GM12878 (cell line): Measurements from ENCODE around the gene KPTN. TPM values are rescaled to one million over a fixed set of nuclear protein-coding genes. Genes with fewer than 3 reads are reported as not detected.

ENCODE experiments used
- ASH2L ChIP-seq: fragments of 300-600, 200-600 bp; sonication (generic); IDR thresholded peaks from 2 replicates; pipeline ENCODE4 v1.6.1; 2017; ENCODE audit warnings: low read depth, mild to moderate bottlenecking, borderline replicate concordance
- BCLAF1 ChIP-seq: fragments of 450-650 bp; IDR thresholded peaks from 2 replicates; pipeline ENCODE4 v1.6.1; 2017; ENCODE audit warnings: antibody characterized with exemption, mild to moderate bottlenecking, moderate library complexity
- BMI1 ChIP-seq: fragments of 450-650 bp; IDR thresholded peaks from 2 replicates; pipeline ENCODE4 v1.6.1; 2016; ENCODE audit warnings: mild to moderate bottlenecking, moderate library complexity, borderline replicate concordance
- CBX3 ChIP-seq: fragments of 200-600 bp; sonication (generic); IDR thresholded peaks from 2 replicates; pipeline ENCODE4 v1.6.1; 2016; ENCODE audit warnings: low read depth, borderline replicate concordance
- CHD2 ChIP-seq: IDR thresholded peaks from 2 replicates; pipeline ENCODE4 v1.6.1; 2011; ENCODE audit warnings: low read depth, low read length, improper control_type of control experiment, borderline replicate concordance
- CREB1 ChIP-seq: IDR thresholded peaks from 2 replicates; pipeline ENCODE4 v1.6.1; 2012; ENCODE audit warnings: low read depth, mild to moderate bottlenecking, inconsistent platforms
- EGR1 ChIP-seq, 2 experiments: IDR thresholded peaks; 1 replicate in 1 of 2; 2 replicates in 1 of 2; pipeline ENCODE4 v1.6.1; 2011 to 2012; ENCODE audit warnings: low read depth in 2 of 2, low read length in 2 of 2, borderline replicate concordance in 1 of 2, mild to moderate bottlenecking in 1 of 2, moderate library complexity in 1 of 2
- IRF3 ChIP-seq: fragments of 450-650 bp; IDR thresholded peaks from 2 replicates; pipeline ENCODE4 v1.6.1; 2014; ENCODE audit warnings: mild to moderate bottlenecking
- KAT2A ChIP-seq: conservative IDR thresholded peaks from 2 replicates; pipeline ENCODE4 v1.6.1; 2011; ENCODE audit warnings: low read depth, low read length; ENCODE audit not compliant: control insufficient read depth
- MEF2B ChIP-seq: fragments of 450-650 bp; IDR thresholded peaks from 2 replicates; pipeline ENCODE4 v1.6.1; 2018; ENCODE audit warnings: mild to moderate bottlenecking, moderate library complexity; ENCODE audit not compliant: partially characterized antibody, poor library complexity, severe bottlenecking
- MTA2 ChIP-seq: fragments of 450-650 bp; IDR thresholded peaks from 2 replicates; pipeline ENCODE4 v1.6.1; 2016; ENCODE audit warnings: low read depth, mild to moderate bottlenecking, moderate library complexity
- POLR2AphosphoS2 ChIP-seq: IDR thresholded peaks from 2 replicates; pipeline ENCODE4 v1.6.1; 2011; ENCODE audit warnings: low read depth, mild to moderate bottlenecking, low read length, improper control_type of control experiment, moderate library complexity
- POU2F2 ChIP-seq: IDR thresholded peaks from 3 replicates; pipeline ENCODE4 v1.6.1; 2011; ENCODE audit warnings: low read depth, mild to moderate bottlenecking, low read length, borderline replicate concordance
- RAD21 ChIP-seq: IDR thresholded peaks from 2 replicates; pipeline ENCODE4 v1.6.1; 2011; ENCODE audit warnings: mild to moderate bottlenecking, low read depth, low read length, moderate library complexity; ENCODE audit not compliant: insufficient read depth
- RCOR1 ChIP-seq: conservative IDR thresholded peaks from 2 replicates; pipeline ENCODE4 v1.6.1; 2012; ENCODE audit warnings: low read depth, low read length, improper control_type of control experiment
- SMAD5 ChIP-seq: IDR thresholded peaks from 2 replicates; pipeline ENCODE4 v1.6.1; 2016; ENCODE audit warnings: antibody characterized with exemption, low read depth
- SPI1 ChIP-seq: IDR thresholded peaks from 2 replicates; pipeline ENCODE4 v1.6.1; 2011; ENCODE audit warnings: low read depth, mild to moderate bottlenecking, low read length, moderate library complexity, borderline replicate concordance; ENCODE audit not compliant: insufficient read depth
- SREBF2 ChIP-seq: IDR thresholded peaks from 2 replicates; pipeline ENCODE4 v1.6.1; 2012; ENCODE audit warnings: mild to moderate bottlenecking, low read length
- STAT1 ChIP-seq: fragments of 450-650 bp; conservative IDR thresholded peaks from 2 replicates; pipeline ENCODE4 v1.6.1; 2014; ENCODE audit warnings: antibody characterized with exemption, mild to moderate bottlenecking
- SUZ12 ChIP-seq: fragments of 200-600 bp; sonication (generic); IDR thresholded peaks from one replicate; pipeline ENCODE4 v1.6.1; 2018; ENCODE audit warnings: antibody characterized with exemption, mild to moderate bottlenecking; ENCODE audit not compliant: unreplicated experiment
- USF2 ChIP-seq: IDR thresholded peaks from 2 replicates; pipeline ENCODE4 v1.6.1; 2011; ENCODE audit warnings: low read depth, low read length, improper control_type of control experiment, borderline replicate concordance
- WRNIP1 ChIP-seq: IDR thresholded peaks from 2 replicates; pipeline ENCODE4 v1.6.1; 2011; ENCODE audit warnings: low read depth, low read length, improper control_type of control experiment, borderline replicate concordance
- ZNF24 ChIP-seq: fragments of 450-650 bp; IDR thresholded peaks from 2 replicates; pipeline ENCODE4 v1.6.1; 2017; ENCODE audit warnings: antibody characterized with exemption, mild to moderate bottlenecking
- polyA plus RNA-seq, 11 experiments: library from polyadenylated mRNA; depleted of rRNA in 4 of 11; unstranded in 6 of 11; stranded (reverse) in 5 of 11; fragments of >200 nt; fragmentation: Nextera tagmentation in 4 of 11; fragmentation: Illumina TruSeq in 1 of 11; extraction: Ambion mirVana in 4 of 11; extraction: Trizol in 1 of 11; gene quantifications; 1 replicate in 1 of 11; 2 replicates in 10 of 11; pipeline versions ENCODE4 v1.2.1 to v1.2.3, GENCODE V29; 2011 to 2016; ENCODE audit warnings: inconsistent platforms in 2 of 11, missing spikeins in 2 of 11, low read depth in 1 of 11
- total RNA-seq, 4 experiments: library from RNA; depleted of rRNA in 3 of 4; stranded (reverse); fragments of >200 nt in 3 of 4; fragmentation: Illumina TruSeq in 1 of 4; extraction: Trizol in 1 of 4; gene quantifications; 2 replicates each; pipeline versions ENCODE4 v1.2.1 to v1.2.3, GENCODE V29; 2013 to 2021

Gene KPTN
- total and polyA plus RNA-seq, 10 of the 15 experiments (the other 5 are each of a cell fraction or from before 2014, with no cell fraction given): 0.60 to 10.1 (median 6.0) TPM

GRCh38 chr19:47514869-47515588 lies 31.0 kb upstream of the KPTN start, which contains the start of gene NAPA (continued):
- TF ChIP-seq POU2F2 (peak; percentile 64; the same call in 2 of the 3 replicates), SUZ12 (no peak), SPI1 (peak; percentile 43; the same call in 1 of the 2 replicates), BCLAF1 (no peak), KAT2A (no peak), SMAD5 (no peak), MTA2 (no peak), MEF2B (peak; percentile 85), RCOR1 (no peak), ZNF24 (no peak), RAD21 (peak; percentile 60), USF2 (peak; percentile 91), STAT1 (peak; percentile 100; the same call in 1 of the 2 replicates), POLR2AphosphoS2 (0 out of 2 replicates have a peak, but pooled peaks have one; percentile 34), SREBF2 (no peak), ASH2L (no peak), CREB1 (peak; percentile 91), EGR1 (IDR thresholded peaks at IDR 0.05; ENCODE audit: borderline replicate concordance in 1 of 2, low read depth in 2 of 2, low read length in 2 of 2) (peak in 1 of 2 experiments; percentile 94; a peak in 2 of 3 replicates), BMI1 (no peak), CBX3 (no peak), IRF3 (peak; percentile 25), WRNIP1 (0 out of 2 replicates have a peak, but pooled peaks have one; percentile 56), CHD2 (peak; percentile 63; the same call in 1 of the 2 replicates)
